Measurements from ENCODE around the gene ASAP2. TPM values are rescaled to one million over a fixed set of nuclear protein-coding genes. Genes with fewer than 3 reads are reported as not detected.

The ASAP2 gene
- total RNA-seq, 1 experiment from 2014 or later = 25.2 TPM

GRCh38 chr2:9217838-9218770, 11.5 kb downstream of the ASAP2 start:
- H3K9me2 ChIP-seq (replicated peaks; ENCODE audit: low read length) = no peaks in the 10 kb centered on the region
- H3K9ac ChIP-seq (ENCODE audit: low read length) = no peak overlapping the region
- BruUV-seq (replicated peaks) = no TSS peak
- no peak overlapping the region for H3K4me2 ChIP-seq (ENCODE audit: low read length)
- TF ChIP-seq EZH2phosphoT487 (IDR thresholded peaks at IDR 0.05; ENCODE audit: borderline replicate concordance, low read length) (no peak), EZH2 (IDR thresholded peaks at IDR 0.05; ENCODE audit: low read length, unreplicated experiment) (no peak), CTCF (conservative IDR thresholded peaks at IDR 0.05; ENCODE audit: low read depth, low read length) (no peak)
- H2AFZ ChIP-seq (ENCODE audit: low read length) = no peak overlapping the region
- peaks cover 8% of the 10 kb centered on the region; the same call in 1 of the 2 replicates for H3K4me1 ChIP-seq (ENCODE audit: insufficient read depth, low read length)
- ATAC-seq = no peak
- 0 out of 2 replicates have a peak, but pooled peaks cover 4% of the 10 kb centered on the region for H3K36me3 ChIP-seq (ENCODE audit: low read depth, low read length)
- peaks cover 4% of the 10 kb centered on the region for H3F3A ChIP-seq (ENCODE audit: low read length, unreplicated experiment)
- ChIA-PET CTCF (no interaction called here), POLR2A (ENCODE audit: unreplicated experiment) (no interaction called here)
- no peak overlapping the region for H3K27ac ChIP-seq (ENCODE audit: low read length)
- peaks cover 97% of the 10 kb centered on the region for H3K79me2 ChIP-seq (ENCODE audit: low read length)
- intact Hi-C loops (cut with micrococcal nuclease) = no loop called here
- H3K4me3 ChIP-seq (ENCODE audit: low read length) = no peak overlapping the region
- H3K27me3 ChIP-seq (ENCODE audit: low read length) = no peaks in the 10 kb centered on the region
- peaks cover 37% of the 10 kb centered on the region; the same call in 1 of the 2 replicates for H4K20me1 ChIP-seq (ENCODE audit: low read length)
- no peak for DNase-seq
- no peaks in the 10 kb centered on the region for H3K9me3 ChIP-seq (ENCODE audit: low read length)

- CTCF ChIA-PET = no interaction called here
- no peak overlapping the region for H3K9ac ChIP-seq (ENCODE audit: low read length)
Measured at GRCh38 chr2:9219027-9219445, 12.4 kb downstream of the ASAP2 start.

GRCh38 chr2:9220201-9220600, 13.6 kb downstream of the ASAP2 start:
- Histone ChIP-seq H3K79me2 (ENCODE audit: low read length) (peaks cover 97% of the 10 kb centered on the region), H3K4me1 (ENCODE audit: insufficient read depth, low read length) (peaks cover 8% of the 10 kb centered on the region; the same call in 1 of the 2 replicates), H3K27me3 (ENCODE audit: low read length) (no peaks in the 10 kb centered on the region), H3K9ac (ENCODE audit: low read length) (no peak overlapping the region), H3K4me3 (ENCODE audit: low read length) (no peak overlapping the region), H2AFZ (ENCODE audit: low read length) (no peak overlapping the region), H3K36me3 (ENCODE audit: low read depth, low read length) (0 out of 2 replicates have a peak, but pooled peaks cover 4% of the 10 kb centered on the region), H3F3A (ENCODE audit: low read length, unreplicated experiment) (peaks cover 4% of the 10 kb centered on the region), H4K20me1 (ENCODE audit: low read length) (peaks cover 31% of the 10 kb centered on the region; the same call in 1 of the 2 replicates), H3K4me2 (ENCODE audit: low read length) (no peak overlapping the region), H3K9me3 (ENCODE audit: low read length) (no peaks in the 10 kb centered on the region), H3K27ac (ENCODE audit: low read length) (no peak overlapping the region), H3K9me2 (replicated peaks; ENCODE audit: low read length) (no peaks in the 10 kb centered on the region)
- no TSS peak for BruUV-seq (replicated peaks)
- ChIA-PET CTCF (no interaction called here), POLR2A (ENCODE audit: unreplicated experiment) (no interaction called here)
- peak; percentile 35 for ATAC-seq
- DNase-seq = peak; percentile 32
- intact Hi-C loops (cut with micrococcal nuclease) = no loop called here
- TF ChIP-seq CTCF (conservative IDR thresholded peaks at IDR 0.05; ENCODE audit: low read depth, low read length) (no peak), EZH2 (IDR thresholded peaks at IDR 0.05; ENCODE audit: low read length, unreplicated experiment) (no peak), EZH2phosphoT487 (IDR thresholded peaks at IDR 0.05; ENCODE audit: borderline replicate concordance, low read length) (no peak)

More at GRCh38 chr2:9219027-9219445, 12.4 kb downstream of the ASAP2 start:
- Histone ChIP-seq H3K27me3 (ENCODE audit: low read length) (no peaks in the 10 kb centered on the region), H2AFZ (ENCODE audit: low read length) (no peak overlapping the region), H3K79me2 (ENCODE audit: low read length) (peaks cover 97% of the 10 kb centered on the region), H3K27ac (ENCODE audit: low read length) (no peak overlapping the region), H3K9me2 (replicated peaks; ENCODE audit: low read length) (no peaks in the 10 kb centered on the region), H3K4me1 (ENCODE audit: insufficient read depth, low read length) (peaks cover 8% of the 10 kb centered on the region; the same call in 1 of the 2 replicates), H4K20me1 (ENCODE audit: low read length) (peaks cover 37% of the 10 kb centered on the region; the same call in 1 of the 2 replicates), H3K36me3 (ENCODE audit: low read depth, low read length) (0 out of 2 replicates have a peak, but pooled peaks cover 4% of the 10 kb centered on the region), H3K4me2 (ENCODE audit: low read length) (no peak overlapping the region), H3F3A (ENCODE audit: low read length, unreplicated experiment) (peaks cover 4% of the 10 kb centered on the region), H3K9me3 (ENCODE audit: low read length) (no peaks in the 10 kb centered on the region), H3K4me3 (ENCODE audit: low read length) (no peak overlapping the region)
- BruUV-seq (replicated peaks) = no TSS peak
- DNase-seq (no peak), ATAC-seq (no peak)
- no peak for TF ChIP-seq EZH2 (IDR thresholded peaks at IDR 0.05; ENCODE audit: low read length, unreplicated experiment)
- POLR2A ChIA-PET (ENCODE audit: unreplicated experiment) = no interaction called here
- intact Hi-C loops (cut with micrococcal nuclease) = no loop called here
